Measurements from ENCODE around the gene OMA1.

- no peak for TF ChIP-seq CTCF (IDR thresholded peaks at IDR 0.05)
- no peak for TF ChIP-seq POLR2A (IDR thresholded peaks at IDR 0.05)
Measured at GRCh38 chr1:58459911-58460310, 86.6 kb downstream of the OMA1 start.

Measured in adrenal gland (tissue), 5 donors.